ENCODE measurements around the gene TRPC4.

TRPC4 gene

GRCh38 chr13:37870895-37871550 is 1.5 kb upstream of the TRPC4 start (continued):
- TF ChIP-seq GLIS3 (CRISPR knock-in tag; IDR thresholded peaks at IDR 0.05): no peak
- no peak for TF ChIP-seq ZC3H10 (CRISPR knock-in tag; IDR thresholded peaks at IDR 0.05)
- no peak for TF ChIP-seq POU6F1 (CRISPR knock-in tag; IDR thresholded peaks at IDR 0.05; ENCODE audit: borderline replicate concordance, low read depth)
- no peak for TF ChIP-seq CSDC2 (CRISPR knock-in tag; IDR thresholded peaks at IDR 0.05)

- ATAC-seq: no peak; the same call in 2 of the 3 replicates
- TF ChIP-seq OSR1 (CRISPR knock-in tag; IDR thresholded peaks at IDR 0.05) (no peak), TOX (CRISPR knock-in tag; IDR thresholded peaks at IDR 0.05; ENCODE audit: borderline replicate concordance) (no peak), PATZ1 (CRISPR knock-in tag; IDR thresholded peaks at IDR 0.05; ENCODE audit: borderline replicate concordance) (no peak), CREB5 (CRISPR knock-in tag; IDR thresholded peaks at IDR 0.05; ENCODE audit: low read depth) (no peak), TCF4 (CRISPR knock-in tag; IDR thresholded peaks at IDR 0.05; ENCODE audit: borderline replicate concordance) (no peak), CSDC2 (CRISPR knock-in tag; IDR thresholded peaks at IDR 0.05) (no peak), ZNF565 (CRISPR knock-in tag; conservative IDR thresholded peaks at IDR 0.05; ENCODE audit: low read depth) (no peak), PPARA (CRISPR knock-in tag; IDR thresholded peaks at IDR 0.05; ENCODE audit: borderline replicate concordance) (no peak), POU6F1 (CRISPR knock-in tag; IDR thresholded peaks at IDR 0.05; ENCODE audit: borderline replicate concordance, low read depth) (no peak), ZNF70 (CRISPR knock-in tag; IDR thresholded peaks at IDR 0.05) (no peak), SNAI2 (CRISPR knock-in tag; IDR thresholded peaks at IDR 0.05) (no peak), TSHZ2 (CRISPR knock-in tag; IDR thresholded peaks at IDR 0.05) (no peak), ESRRG (CRISPR knock-in tag; IDR thresholded peaks at IDR 0.05) (no peak), BACH2 (CRISPR knock-in tag; IDR thresholded peaks at IDR 0.05; ENCODE audit: borderline replicate concordance) (no peak), ZFP3 (CRISPR knock-in tag; IDR thresholded peaks at IDR 0.05) (no peak)
Measured at GRCh38 chr13:37870489-37870845, 895 bp upstream of the TRPC4 start.

GRCh38 chr13:37869506-37869755 is 141 bp downstream of the TRPC4 start:
- peak; percentile 44; the same call in 2 of the 3 replicates for ATAC-seq
- no peak for TF ChIP-seq ZC3H10 (CRISPR knock-in tag; IDR thresholded peaks at IDR 0.05)
- TF ChIP-seq RARB (CRISPR knock-in tag; IDR thresholded peaks at IDR 0.05): no peak
- no peak for TF ChIP-seq OSR1 (CRISPR knock-in tag; IDR thresholded peaks at IDR 0.05)
- no peak for TF ChIP-seq ESRRG (CRISPR knock-in tag; IDR thresholded peaks at IDR 0.05)
- TF ChIP-seq POU6F1 (CRISPR knock-in tag; IDR thresholded peaks at IDR 0.05; ENCODE audit: borderline replicate concordance, low read depth): no peak

Measured in SK-N-SH treated with all-trans-retinoic acid at 6 μM for 48 hours (cell line).